Neural cell (in vitro differentiated cells): Measurements from ENCODE around the gene MEGF11.

Source experiments
- EP300 ChIP-seq: fragments of 450-650 bp; conservative IDR thresholded peaks from 2 replicates; pipeline ENCODE4 v1.6.1; 2014; ENCODE audit warnings: antibody characterized with exemption, mild to moderate bottlenecking, moderate library complexity; ENCODE audit not compliant: poor library complexity, severe bottlenecking
- EZH2 ChIP-seq: fragments of 200-600, 300-800 bp; shearing (Covaris generic), sonication (generic); IDR thresholded peaks from 2 replicates; pipeline ENCODE4 v1.6.1; 2014; ENCODE audit warnings: antibody characterized with exemption, low read length, borderline replicate concordance, mild to moderate bottlenecking; ENCODE audit not compliant: insufficient read depth, poor library complexity, severe bottlenecking
- POLR2AphosphoS5 ChIP-seq: IDR thresholded peaks from 2 replicates; pipeline ENCODE4 v1.6.1; 2012
- RAD21 ChIP-seq: fragments of 450-650 bp; conservative IDR thresholded peaks from 2 replicates; pipeline ENCODE4 v1.6.1; 2014; ENCODE audit warnings: antibody characterized with exemption, mild to moderate bottlenecking, moderate library complexity
- TAF1 ChIP-seq: IDR thresholded peaks from 2 replicates; pipeline ENCODE4 v1.6.1; 2012; ENCODE audit warnings: low read depth
- TF ChIP-seq, protein P1 (sequence below): fragments of 450-650 bp; IDR thresholded peaks from 2 replicates; pipeline ENCODE4 v1.5.1; 2014; ENCODE audit warnings: antibody characterized with exemption, mild to moderate bottlenecking, moderate library complexity; ENCODE audit not compliant: poor library complexity, severe bottlenecking

DNA sequence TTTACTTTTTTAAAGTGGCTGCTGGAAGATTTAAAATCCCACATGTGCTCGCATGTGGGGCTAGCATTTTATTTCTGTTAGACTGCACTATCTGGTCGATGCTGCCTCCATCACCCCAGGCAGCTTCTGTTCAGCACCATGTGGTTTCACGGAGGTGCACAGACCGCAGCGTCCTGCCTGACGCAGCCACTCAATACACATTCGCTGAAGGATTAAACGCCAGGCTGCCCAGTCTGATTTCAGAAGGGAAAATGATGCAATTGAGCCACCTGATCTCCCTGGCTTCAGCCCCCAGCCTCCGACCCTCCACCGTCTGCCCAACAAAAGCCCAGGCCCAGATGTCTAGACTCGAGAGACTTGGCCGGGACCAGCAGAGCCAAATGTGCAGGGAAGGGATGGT lies 84.5 kb downstream of the MEGF11 start:
- TF ChIP-seq, protein P1, sequence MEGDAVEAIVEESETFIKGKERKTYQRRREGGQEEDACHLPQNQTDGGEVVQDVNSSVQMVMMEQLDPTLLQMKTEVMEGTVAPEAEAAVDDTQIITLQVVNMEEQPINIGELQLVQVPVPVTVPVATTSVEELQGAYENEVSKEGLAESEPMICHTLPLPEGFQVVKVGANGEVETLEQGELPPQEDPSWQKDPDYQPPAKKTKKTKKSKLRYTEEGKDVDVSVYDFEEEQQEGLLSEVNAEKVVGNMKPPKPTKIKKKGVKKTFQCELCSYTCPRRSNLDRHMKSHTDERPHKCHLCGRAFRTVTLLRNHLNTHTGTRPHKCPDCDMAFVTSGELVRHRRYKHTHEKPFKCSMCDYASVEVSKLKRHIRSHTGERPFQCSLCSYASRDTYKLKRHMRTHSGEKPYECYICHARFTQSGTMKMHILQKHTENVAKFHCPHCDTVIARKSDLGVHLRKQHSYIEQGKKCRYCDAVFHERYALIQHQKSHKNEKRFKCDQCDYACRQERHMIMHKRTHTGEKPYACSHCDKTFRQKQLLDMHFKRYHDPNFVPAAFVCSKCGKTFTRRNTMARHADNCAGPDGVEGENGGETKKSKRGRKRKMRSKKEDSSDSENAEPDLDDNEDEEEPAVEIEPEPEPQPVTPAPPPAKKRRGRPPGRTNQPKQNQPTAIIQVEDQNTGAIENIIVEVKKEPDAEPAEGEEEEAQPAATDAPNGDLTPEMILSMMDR: no peak
- TF ChIP-seq EZH2 (no peak), POLR2AphosphoS5 (no peak), EP300 (no peak), TAF1 (no peak), RAD21 (no peak)
